Chondrocyte (in vitro differentiated cells): ENCODE results near the gene SLC9A3. TPM values are rescaled to one million over a fixed set of nuclear protein-coding genes. Genes with fewer than 3 reads are reported as not detected.

ENCODE experiments used
- DNase-seq: peaks from one replicate; pipeline ENCODE4 v3.0.0; 2021; ENCODE audit warnings: mixed read lengths, low spot score
- H3K27ac Mint-ChIP-seq: one replicate; pipeline ENCODE4 v1.8.0; 2021; ENCODE audit warnings: mild to moderate bottlenecking, moderate library complexity, mixed read lengths; ENCODE audit not compliant: unreplicated experiment
- H3K27me3 Mint-ChIP-seq: 2 replicates; pipeline ENCODE4 v1.8.0; 2021; ENCODE audit warnings: low read depth, mixed read lengths
- H3K36me3 Mint-ChIP-seq: 2 replicates; pipeline ENCODE4 v1.8.0; 2021; ENCODE audit warnings: low read depth, mixed read lengths
- H3K4me1 Mint-ChIP-seq: 2 replicates; pipeline ENCODE4 v1.8.0; 2021; ENCODE audit warnings: low read depth, mild to moderate bottlenecking, mixed read lengths
- H3K4me3 Mint-ChIP-seq: one replicate; pipeline ENCODE4 v1.8.0; 2021; ENCODE audit warnings: mild to moderate bottlenecking, moderate library complexity, mixed read lengths; ENCODE audit not compliant: unreplicated experiment
- H3K9me3 Mint-ChIP-seq: 2 replicates; pipeline ENCODE4 v1.8.0; 2021; ENCODE audit warnings: low read depth, mixed read lengths
- CTCF ChIP-seq: fragments of 200-600 bp; sonication (generic); IDR thresholded peaks from 2 replicates; pipeline ENCODE4 v1.5.0; 2021; ENCODE audit warnings: antibody characterized with exemption, mild to moderate bottlenecking, moderate library complexity
- total RNA-seq: library from RNA; stranded (reverse); gene quantifications from 3 replicates; pipeline ENCODE4 v1.2.1, GENCODE V29; 2021

Gene SLC9A3
- total RNA-seq, 1 donor from 2014 or later = 0.95 TPM

- H3K27ac Mint-ChIP-seq = no peak overlapping the region
- DNase-seq = no peak
- no peaks in the 10 kb centered on the region for H3K9me3 Mint-ChIP-seq
- no peak overlapping the region for H3K4me3 Mint-ChIP-seq
- peaks cover 2% of the 10 kb centered on the region for H3K4me1 Mint-ChIP-seq
- H3K36me3 Mint-ChIP-seq = no peaks in the 10 kb centered on the region
- TF ChIP-seq CTCF = no peak
- no peaks in the 10 kb centered on the region for H3K27me3 Mint-ChIP-seq
These were observed 44.5 kb downstream of the SLC9A3 start for GRCh38 chr5:479566-480319.

GRCh38 chr5:478982-479535, 45.2 kb downstream of the SLC9A3 start:
- Mint-ChIP-seq H3K9me3 (no peaks in the 10 kb centered on the region), H3K4me3 (no peak overlapping the region), H3K27me3 (no peaks in the 10 kb centered on the region), H3K4me1 (peaks cover 4% of the 10 kb centered on the region), H3K27ac (no peak overlapping the region), H3K36me3 (no peaks in the 10 kb centered on the region)
- TF ChIP-seq CTCF = no peak
- DNase-seq = no peak

GRCh38 chr5:478369-478981, 45.8 kb downstream of the SLC9A3 start:
- H3K27ac Mint-ChIP-seq = no peak overlapping the region
- no peak for TF ChIP-seq CTCF
- H3K4me1 Mint-ChIP-seq = peaks cover 7% of the 10 kb centered on the region
- H3K27me3 Mint-ChIP-seq = no peaks in the 10 kb centered on the region
- H3K36me3 Mint-ChIP-seq = no peaks in the 10 kb centered on the region
- no peak for DNase-seq
- no peak overlapping the region for H3K4me3 Mint-ChIP-seq
- H3K9me3 Mint-ChIP-seq = no peaks in the 10 kb centered on the region

GRCh38 chr5:477871-478270, 46.4 kb downstream of the SLC9A3 start:
- H3K9me3 Mint-ChIP-seq = no peaks in the 10 kb centered on the region
- TF ChIP-seq CTCF = no peak
- no peak for DNase-seq
- no peak overlapping the region for H3K27ac Mint-ChIP-seq
- H3K36me3 Mint-ChIP-seq = no peaks in the 10 kb centered on the region
- no peaks in the 10 kb centered on the region for H3K27me3 Mint-ChIP-seq
- H3K4me3 Mint-ChIP-seq = no peak overlapping the region
- peaks cover 7% of the 10 kb centered on the region for H3K4me1 Mint-ChIP-seq

GRCh38 chr5:477247-477646, 47.0 kb downstream of the SLC9A3 start:
- Mint-ChIP-seq H3K27me3 (no peaks in the 10 kb centered on the region), H3K27ac (no peak overlapping the region), H3K4me3 (no peak overlapping the region), H3K9me3 (no peaks in the 10 kb centered on the region), H3K36me3 (no peaks in the 10 kb centered on the region), H3K4me1 (peaks cover 7% of the 10 kb centered on the region)
- TF ChIP-seq CTCF = no peak
- no peak for DNase-seq
